GF-D8 (cell line): ENCODE results near the gene NCDN.

Experiments
- DNase-seq: peaks from one replicate; lab custom pipeline; 2025; lab: John Stamatoyannopoulos, UW

The NCDN gene

GRCh38 chr1:35592991-35593769 is 35.6 kb downstream of the NCDN start:
- DNase-seq: peak; percentile 47

GRCh38 chr1:35594005-35594760 is 36.6 kb downstream of the NCDN start:
- no peak for DNase-seq

- no peak for DNase-seq
Observed at GRCh38 chr1:35595684-35596083, 38.1 kb downstream of the NCDN start.

- no peak for DNase-seq
Observed at GRCh38 chr1:35597870-35598269, 40.3 kb downstream of the NCDN start.

GRCh38 chr1:35598895-35599294 is 41.3 kb downstream of the NCDN start:
- no peak for DNase-seq

GRCh38 chr1:35599411-35599810 is 41.8 kb downstream of the NCDN start:
- DNase-seq: no peak

GRCh38 chr1:35600593-35600992 is 43.0 kb downstream of the NCDN start:
- DNase-seq: no peak

- no peak for DNase-seq
Observed at GRCh38 chr1:35603468-35603867, 45.9 kb downstream of the NCDN start.

GRCh38 chr1:35603941-35604340 is 46.3 kb downstream of the NCDN start:
- no peak for DNase-seq

- no peak for DNase-seq
Observed at GRCh38 chr1:35605071-35605866, 47.7 kb downstream of the NCDN start.

GRCh38 chr1:35605867-35606182 is 48.2 kb downstream of the NCDN start:
- no peak for DNase-seq

GRCh38 chr1:35611655-35612054 is 54.1 kb downstream of the NCDN start:
- DNase-seq: no peak

GRCh38 chr1:35615440-35615839 is 57.8 kb downstream of the NCDN start:
- DNase-seq: no peak
